ENCODE measurements around the gene RELB.

The RELB gene

GRCh38 chr19:45019187-45019586, 17.9 kb downstream of the RELB start:
- in situ Hi-C loops (cut with MboI; ENCODE audit: low sequenced_read_pairs), result no loop called here

GRCh38 chr19:45020071-45020470, 18.8 kb downstream of the RELB start:
- in situ Hi-C loops (cut with MboI; ENCODE audit: low sequenced_read_pairs), result no loop called here

GRCh38 chr19:45021971-45022370, 20.7 kb downstream of the RELB start:
- in situ Hi-C loops (cut with MboI; ENCODE audit: low sequenced_read_pairs), result no loop called here

GRCh38 chr19:45023048-45023447, 21.8 kb downstream of the RELB start:
- in situ Hi-C loops (cut with MboI; ENCODE audit: low sequenced_read_pairs), result no loop called here

GRCh38 chr19:45025264-45025663, 24.0 kb downstream of the RELB start:
- in situ Hi-C loops (cut with MboI; ENCODE audit: low sequenced_read_pairs), result no loop called here

GRCh38 chr19:45027371-45027770, 26.1 kb downstream of the RELB start:
- in situ Hi-C loops (cut with MboI; ENCODE audit: low sequenced_read_pairs), result no loop called here

GRCh38 chr19:45030825-45031224, 29.6 kb downstream of the RELB start:
- in situ Hi-C loops (cut with MboI; ENCODE audit: low sequenced_read_pairs), result no loop called here

- in situ Hi-C loops (cut with MboI; ENCODE audit: low sequenced_read_pairs), result no loop called here
Observed at GRCh38 chr19:45032421-45032820, 31.2 kb downstream of the RELB start.

- in situ Hi-C loops (cut with MboI; ENCODE audit: low sequenced_read_pairs), result no loop called here
Observed at GRCh38 chr19:45035755-45036154, 34.5 kb downstream of the RELB start.

- in situ Hi-C loops (cut with MboI; ENCODE audit: low sequenced_read_pairs), result no loop called here
Observed at GRCh38 chr19:45037393-45038169, 36.3 kb downstream of the RELB start.

- in situ Hi-C loops (cut with MboI; ENCODE audit: low sequenced_read_pairs), result no loop called here
Observed at GRCh38 chr19:45038931-45039893, 37.9 kb downstream of the RELB start, which contains the start of gene CLASRP. CLASRP (plus strand) TSS chr19:45039045; CDS start chr19:45040213, 1,168 bp downstream.

- in situ Hi-C loops (cut with MboI; ENCODE audit: low sequenced_read_pairs), result no loop called here
Observed at GRCh38 chr19:45040059-45040771, 39.0 kb downstream of the RELB start.

GRCh38 chr19:45041125-45041524, 39.9 kb downstream of the RELB start:
- in situ Hi-C loops (cut with MboI; ENCODE audit: low sequenced_read_pairs), result no loop called here

- in situ Hi-C loops (cut with MboI; ENCODE audit: low sequenced_read_pairs), result no loop called here
Observed at GRCh38 chr19:45045671-45046353, 44.5 kb downstream of the RELB start.

GRCh38 chr19:45046355-45046754, 45.1 kb downstream of the RELB start:
- in situ Hi-C loops (cut with MboI; ENCODE audit: low sequenced_read_pairs), result no loop called here

- in situ Hi-C loops (cut with MboI; ENCODE audit: low sequenced_read_pairs), result no loop called here
Observed at GRCh38 chr19:45047188-45047797, 46.0 kb downstream of the RELB start.

- in situ Hi-C loops (cut with MboI; ENCODE audit: low sequenced_read_pairs), result no loop called here
Observed at GRCh38 chr19:45049073-45049736, 47.9 kb downstream of the RELB start.

GRCh38 chr19:45050036-45050435, 48.8 kb downstream of the RELB start:
- in situ Hi-C loops (cut with MboI; ENCODE audit: low sequenced_read_pairs), result no loop called here

- in situ Hi-C loops (cut with MboI; ENCODE audit: low sequenced_read_pairs), result no loop called here
Observed at GRCh38 chr19:45051929-45052579, 50.8 kb downstream of the RELB start.
